Measurements from ENCODE around the gene ZNF362.

The ZNF362 gene

GRCh38 chr1:33246171-33246570 is 10.1 kb upstream of the ZNF362 start:
- DNase-seq: no peak

- no peak for DNase-seq
Observed at GRCh38 chr1:33247545-33247944, 8.7 kb upstream of the ZNF362 start.

GRCh38 chr1:33248244-33248643 is 8.0 kb upstream of the ZNF362 start:
- DNase-seq: no peak

GRCh38 chr1:33249422-33249821 is 6.9 kb upstream of the ZNF362 start:
- DNase-seq: no peak

- DNase-seq: no peak
Observed at GRCh38 chr1:33250217-33250616, 6.1 kb upstream of the ZNF362 start.

- no peak for DNase-seq
Observed at GRCh38 chr1:33250724-33251123, 5.6 kb upstream of the ZNF362 start.

- DNase-seq: no peak
Observed at GRCh38 chr1:33254491-33254890, 1.8 kb upstream of the ZNF362 start.

- DNase-seq: no peak
Observed at GRCh38 chr1:33255347-33256220, 708 bp upstream of the ZNF362 start.

- DNase-seq: no peak
Observed at GRCh38 chr1:33256221-33256470, 146 bp upstream of the ZNF362 start.

GRCh38 chr1:33257207-33257771 is 997 bp downstream of the ZNF362 start:
- no peak for DNase-seq

GRCh38 chr1:33257772-33258712 is 1.8 kb downstream of the ZNF362 start:
- no peak for DNase-seq

GRCh38 chr1:33258788-33259274 is 2.5 kb downstream of the ZNF362 start:
- no peak for DNase-seq

- DNase-seq: no peak
Observed at GRCh38 chr1:33259879-33260278, 3.6 kb downstream of the ZNF362 start.

- DNase-seq: no peak
Observed at GRCh38 chr1:33260439-33260838, 4.1 kb downstream of the ZNF362 start.

- DNase-seq: no peak
Observed at GRCh38 chr1:33261344-33261743, 5.1 kb downstream of the ZNF362 start.

- no peak for DNase-seq
Observed at GRCh38 chr1:33263890-33264504, 7.7 kb downstream of the ZNF362 start.

GRCh38 chr1:33265780-33266605 is 9.7 kb downstream of the ZNF362 start:
- DNase-seq: no peak

GRCh38 chr1:33266766-33267165 is 10.5 kb downstream of the ZNF362 start:
- DNase-seq: no peak

- DNase-seq: no peak
Observed at GRCh38 chr1:33267468-33268205, 11.3 kb downstream of the ZNF362 start.

GRCh38 chr1:33268457-33268856 is 12.2 kb downstream of the ZNF362 start:
- DNase-seq: no peak

GRCh38 chr1:33268927-33269610 is 12.8 kb downstream of the ZNF362 start:
- DNase-seq: no peak

Data from NCI-H2081 treated with DMSO at 0.1 percent for 48 hours (cell line).